Naive B cell (primary cell): Measurements from ENCODE around the gene DES. TPM values are rescaled to one million over a fixed set of nuclear protein-coding genes. Genes with fewer than 3 reads are reported as not detected.
A peak's percentile ranks its signal among the peaks of the same experiment; 100 is the strongest.

Experiments
- ATAC-seq, 2 donors: fragments of 150-1000 bp; cut with Tn5 transposase; 2 replicates each; pipeline ENCODE4 v1.10.0; 2021; ENCODE audit warnings: low read depth in 2 of 2, mild to moderate bottlenecking in 2 of 2, moderate library complexity in 2 of 2
- DNase-seq: peaks from one replicate; pipeline ENCODE4 v3.0.0; 2022
- H3K27ac Mint-ChIP-seq, 6 donors: one replicate each; pipeline ENCODE4 v1.8.0; 2020 to 2022; ENCODE audit warnings: mild to moderate bottlenecking in 6 of 6, mixed read lengths in 6 of 6, moderate library complexity in 5 of 6, inconsistent platforms in 2 of 6
- H3K27me3 Mint-ChIP-seq, 3 donors: one replicate each; pipeline ENCODE4 v1.8.0; 2021 to 2022; ENCODE audit warnings: mixed read lengths in 3 of 3, mild to moderate bottlenecking in 1 of 3
- H3K36me3 Mint-ChIP-seq, 2 donors: one replicate each; pipeline ENCODE4 v1.8.0; 2020 to 2022; ENCODE audit warnings: mixed read lengths in 2 of 2, inconsistent platforms in 1 of 2, mild to moderate bottlenecking in 1 of 2
- H3K4me1 Mint-ChIP-seq, 3 donors: one replicate each; pipeline ENCODE4 v1.8.0; 2020 to 2022; ENCODE audit warnings: mixed read lengths in 3 of 3, inconsistent platforms in 1 of 3, mild to moderate bottlenecking in 1 of 3, moderate library complexity in 1 of 3
- H3K4me3 Mint-ChIP-seq, 8 donors: one replicate each; pipeline ENCODE4 v1.8.0; 2020 to 2022; ENCODE audit warnings: mild to moderate bottlenecking in 8 of 8, mixed read lengths in 8 of 8, moderate library complexity in 8 of 8, inconsistent platforms in 2 of 8
- H3K9me3 Mint-ChIP-seq, 7 donors: one replicate each; pipeline ENCODE4 v1.8.0; 2020 to 2022; ENCODE audit warnings: mixed read lengths in 7 of 7, mild to moderate bottlenecking in 5 of 7, inconsistent platforms in 2 of 7, moderate library complexity in 1 of 7
- polyA plus RNA-seq, 6 donors: library from polyadenylated mRNA; unstranded; fragments of 300-500 nt; fragmentation: Illumina TruSeq; gene quantifications; one replicate each; pipeline ENCODE4 v1.2.3, GENCODE V29; 2021; ENCODE audit warnings: low read depth in 6 of 6

The DES gene
- polyA plus RNA-seq, 6 donors from 2014 or later, result not detected

GRCh38 chr2:219429958-219430606 is 11.9 kb downstream of the DES start:
- DNase-seq (no peak), ATAC-seq (no peak)
- Mint-ChIP-seq H3K9me3 (peaks cover 0 to 2% (median 0%) of the 10 kb centered on the region in 7 donors), H3K27ac (peak overlapping the region in 1 of 6 donors; percentile 20), H3K36me3 (no peaks in the 10 kb centered on the region), H3K4me3 (no peak overlapping the region), H3K4me1 (peaks cover 0 to 3% (median 0%) of the 10 kb centered on the region in 3 donors), H3K27me3 (peaks cover 19 to 70% (median 60%) of the 10 kb centered on the region in 3 donors)

- no peak overlapping the region for H3K4me3 Mint-ChIP-seq
- H3K36me3 Mint-ChIP-seq, result no peaks in the 10 kb centered on the region
- ATAC-seq (no peak), DNase-seq (no peak)
- H3K4me1 Mint-ChIP-seq, result peaks cover 0 to 10% (median 0%) of the 10 kb centered on the region in 3 donors
- peaks cover 0 to 2% (median 0%) of the 10 kb centered on the region in 7 donors for H3K9me3 Mint-ChIP-seq
- peaks cover 24 to 62% (median 52%) of the 10 kb centered on the region in 3 donors for H3K27me3 Mint-ChIP-seq
- peak overlapping the region in 1 of 6 donors; percentile 20 for H3K27ac Mint-ChIP-seq
These were observed 12.7 kb downstream of the DES start for GRCh38 chr2:219430633-219431615.

GRCh38 chr2:219433666-219434467 is 15.7 kb downstream of the DES start:
- H3K9me3 Mint-ChIP-seq, result peaks cover 0 to 2% (median 0%) of the 10 kb centered on the region in 7 donors
- DNase-seq, result no peak
- no peak overlapping the region for H3K4me3 Mint-ChIP-seq
- H3K27me3 Mint-ChIP-seq, result peaks cover 19 to 34% (median 33%) of the 10 kb centered on the region in 3 donors
- H3K4me1 Mint-ChIP-seq, result peaks cover 0 to 10% (median 0%) of the 10 kb centered on the region in 3 donors
- H3K36me3 Mint-ChIP-seq, result no peaks in the 10 kb centered on the region
- H3K27ac Mint-ChIP-seq, result no peak overlapping the region
- no peak for ATAC-seq

- no peak for ATAC-seq
- peaks cover 0 to 10% (median 0%) of the 10 kb centered on the region in 3 donors for H3K4me1 Mint-ChIP-seq
- H3K27me3 Mint-ChIP-seq, result peaks cover 19 to 34% (median 28%) of the 10 kb centered on the region in 3 donors
- H3K27ac Mint-ChIP-seq, result no peak overlapping the region
- H3K4me3 Mint-ChIP-seq, result no peak overlapping the region
- peaks cover 0 to 2% (median 0%) of the 10 kb centered on the region in 7 donors for H3K9me3 Mint-ChIP-seq
- no peaks in the 10 kb centered on the region for H3K36me3 Mint-ChIP-seq
- DNase-seq, result no peak
These were observed 16.2 kb downstream of the DES start for GRCh38 chr2:219434468-219434717.

- H3K4me1 Mint-ChIP-seq, result peaks cover 0 to 10% (median 0%) of the 10 kb centered on the region in 3 donors
- H3K36me3 Mint-ChIP-seq, result no peaks in the 10 kb centered on the region
- ATAC-seq (no peak), DNase-seq (no peak)
- peaks cover 19 to 34% (median 28%) of the 10 kb centered on the region in 3 donors for H3K27me3 Mint-ChIP-seq
- peak within 1 kb of the TSS in 1 of 8 donors; percentile 21 for H3K4me3 Mint-ChIP-seq
- H3K27ac Mint-ChIP-seq, result no peak within 1 kb of the TSS
- H3K9me3 Mint-ChIP-seq, result peaks cover 0 to 2% (median 0%) of the 10 kb centered on the region in 7 donors
These were observed 16.7 kb downstream of the DES start, which contains the start of gene SPEG for GRCh38 chr2:219434718-219435525. Gene SPEG, plus strand, starts transcription at chr2:219434843. Its CDS starts 135 bp downstream, at chr2:219434978.

- peaks cover 22 to 36% (median 30%) of the 10 kb centered on the region in 3 donors for H3K27me3 Mint-ChIP-seq
- H3K4me3 Mint-ChIP-seq, result peak overlapping the region in 2 of 8 donors; percentile 21 to 53
- peaks cover 0 to 2% (median 0%) of the 10 kb centered on the region in 7 donors for H3K9me3 Mint-ChIP-seq
- DNase-seq (no peak), ATAC-seq (no peak)
- H3K27ac Mint-ChIP-seq, result no peak overlapping the region
- H3K36me3 Mint-ChIP-seq, result peaks cover 0 to under 1% of the 10 kb centered on the region in 2 donors
- H3K4me1 Mint-ChIP-seq, result peaks cover under 1 to 10% (median under 1%) of the 10 kb centered on the region in 3 donors
These were observed 17.5 kb downstream of the DES start for GRCh38 chr2:219435701-219436100.

- H3K36me3 Mint-ChIP-seq, result peaks cover 0 to 7% of the 10 kb centered on the region in 2 donors
- H3K9me3 Mint-ChIP-seq, result peaks cover 0 to 4% (median 0%) of the 10 kb centered on the region in 7 donors
- H3K4me3 Mint-ChIP-seq, result no peak overlapping the region
- no peak for DNase-seq
- no peak overlapping the region for H3K27ac Mint-ChIP-seq
- H3K27me3 Mint-ChIP-seq, result peaks cover 27 to 37% (median 33%) of the 10 kb centered on the region in 3 donors
- peaks cover 8 to 17% (median 9%) of the 10 kb centered on the region in 3 donors for H3K4me1 Mint-ChIP-seq
- ATAC-seq, result no peak
These were observed 18.3 kb downstream of the DES start for GRCh38 chr2:219436491-219436890.

- Mint-ChIP-seq H3K27me3 (peaks cover 27 to 32% (median 31%) of the 10 kb centered on the region in 3 donors), H3K4me3 (no peak overlapping the region), H3K36me3 (peaks cover 0 to 7% of the 10 kb centered on the region in 2 donors), H3K27ac (no peak overlapping the region), H3K9me3 (peaks cover 0 to 4% (median 0%) of the 10 kb centered on the region in 7 donors), H3K4me1 (peaks cover 9 to 18% (median 11%) of the 10 kb centered on the region in 3 donors)
- DNase-seq (no peak), ATAC-seq (no peak)
These were observed 19.0 kb downstream of the DES start for GRCh38 chr2:219437141-219437540.

GRCh38 chr2:219437690-219438206 is 19.6 kb downstream of the DES start:
- Mint-ChIP-seq H3K4me1 (peaks cover 12 to 23% (median 17%) of the 10 kb centered on the region in 3 donors), H3K9me3 (peaks cover 0 to 4% (median 0%) of the 10 kb centered on the region in 7 donors), H3K27ac (no peak overlapping the region), H3K4me3 (no peak overlapping the region), H3K36me3 (peaks cover 0 to 12% of the 10 kb centered on the region in 2 donors), H3K27me3 (peaks cover 24 to 32% (median 31%) of the 10 kb centered on the region in 3 donors)
- DNase-seq (no peak), ATAC-seq (no peak)

- H3K4me3 Mint-ChIP-seq, result no peak overlapping the region
- H3K27ac Mint-ChIP-seq, result no peak overlapping the region
- DNase-seq, result no peak
- peaks cover 18 to 33% (median 31%) of the 10 kb centered on the region in 3 donors for H3K27me3 Mint-ChIP-seq
- H3K9me3 Mint-ChIP-seq, result peaks cover 0 to 4% (median 0%) of the 10 kb centered on the region in 7 donors
- ATAC-seq, result no peak
- peaks cover 17 to 26% (median 21%) of the 10 kb centered on the region in 3 donors for H3K4me1 Mint-ChIP-seq
- peaks cover 0 to 14% of the 10 kb centered on the region in 2 donors for H3K36me3 Mint-ChIP-seq
These were observed 20.3 kb downstream of the DES start for GRCh38 chr2:219438453-219438852.

GRCh38 chr2:219439506-219439905 is 21.3 kb downstream of the DES start:
- Mint-ChIP-seq H3K36me3 (peaks cover 0 to 14% of the 10 kb centered on the region in 2 donors), H3K27ac (peak overlapping the region in 1 of 6 donors; percentile 44), H3K27me3 (peaks cover 13 to 36% (median 35%) of the 10 kb centered on the region in 3 donors), H3K4me3 (peak overlapping the region in 2 of 8 donors; percentile 29), H3K4me1 (peaks cover 17 to 23% (median 21%) of the 10 kb centered on the region in 3 donors), H3K9me3 (peaks cover 0 to 2% (median 0%) of the 10 kb centered on the region in 7 donors)
- DNase-seq (no peak), ATAC-seq (no peak)
